GM18498 (cell line): ENCODE measurements around the gene ASCC1.

Source experiments
- ATAC-seq: cut with Tn5 transposase; IDR thresholded peaks from one replicate; pipeline ENCODE4 v1.9.1; 2021; ENCODE audit warnings: mild to moderate bottlenecking, moderate library complexity; ENCODE audit not compliant: unreplicated experiment

ASCC1 gene

GRCh38 chr10:72056113-72056512 lies 160.0 kb downstream of the ASCC1 start:
- no peak for ATAC-seq

- no peak for ATAC-seq
These were observed 162.4 kb downstream of the ASCC1 start for GRCh38 chr10:72053690-72054089.

- no peak for ATAC-seq
These were observed 165.2 kb downstream of the ASCC1 start for GRCh38 chr10:72050873-72051272.

- ATAC-seq = no peak
These were observed 165.9 kb downstream of the ASCC1 start for GRCh38 chr10:72049969-72050781.

- no peak for ATAC-seq
These were observed 166.6 kb downstream of the ASCC1 start for GRCh38 chr10:72049472-72049871.

GRCh38 chr10:72048450-72049124 lies 167.5 kb downstream of the ASCC1 start:
- ATAC-seq = no peak
